Measurements from ENCODE around the gene UMPS. TPM values are rescaled to one million over a fixed set of nuclear protein-coding genes. Genes with fewer than 3 reads are reported as not detected.

Gene UMPS
- total RNA-seq, result 23.5 and 32.1 TPM in 2 replicates
- long read RNA-seq, full-length matches to known transcripts, result 247 of 259 reads
- long read RNA-seq, partial matches to known transcripts, result 6 of 259 reads
- long read RNA-seq, other reads (novel, unspliced or antisense), result 6 of 259 reads

DNA sequence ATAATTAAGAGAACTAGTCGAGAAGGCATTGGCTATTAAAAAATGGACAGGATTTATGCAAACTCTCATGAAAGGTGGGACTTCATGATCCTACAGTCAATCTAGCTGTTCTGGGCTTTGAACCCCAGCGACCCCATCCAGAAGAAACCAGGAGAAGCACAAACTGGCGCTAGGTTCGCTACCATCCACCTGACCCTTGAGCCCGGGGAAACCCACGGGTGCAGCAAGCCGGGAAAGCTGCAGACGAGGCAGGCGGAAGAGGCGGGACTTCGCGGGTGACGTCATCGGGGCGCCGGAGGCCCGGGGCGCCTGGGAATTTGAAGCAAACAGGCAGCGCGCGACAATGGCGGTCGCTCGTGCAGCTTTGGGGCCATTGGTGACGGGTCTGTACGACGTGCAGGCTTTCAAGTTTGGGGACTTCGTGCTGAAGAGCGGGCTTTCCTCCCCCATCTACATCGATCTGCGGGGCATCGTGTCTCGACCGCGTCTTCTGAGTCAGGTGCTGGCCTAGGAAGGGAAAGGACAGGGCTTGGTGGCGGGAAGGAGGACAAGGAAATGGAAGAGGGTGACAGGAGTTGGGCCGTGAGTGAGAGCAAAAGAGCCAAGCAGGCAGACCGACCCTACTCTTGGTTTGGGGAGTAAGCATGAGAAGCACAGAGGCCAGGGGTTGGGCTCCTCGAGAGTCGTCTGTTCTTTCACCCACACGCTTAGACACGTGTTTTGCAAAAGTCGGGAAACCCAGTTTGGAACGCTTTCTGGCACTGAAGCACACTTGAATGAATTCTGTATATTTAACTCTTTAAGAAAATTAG, at the start of gene UMPS:
TSS of gene UMPS (plus strand) at position 324 of the 812 bp plus-strand sequence. CDS start at position 344, 20 bp downstream.
- Mint-ChIP-seq H3K4me1 (ENCODE audit: unreplicated experiment) (peaks cover 29% of the 10 kb centered on the region), H3K4me3 (ENCODE audit: unreplicated experiment) (peak within 1 kb of the TSS; percentile 100), H3K27me3 (ENCODE audit: unreplicated experiment) (peaks cover 2% of the 10 kb centered on the region), H3K36me3 (ENCODE audit: unreplicated experiment) (peaks cover 2% of the 10 kb centered on the region), H3K9me3 (ENCODE audit: unreplicated experiment) (no peaks in the 10 kb centered on the region), H3K27ac (ENCODE audit: unreplicated experiment) (peak within 1 kb of the TSS; percentile 98)
- DNase-seq (ENCODE audit: extremely low spot score, unreplicated experiment), result peak; percentile 95
- TF ChIP-seq, protein P1, sequence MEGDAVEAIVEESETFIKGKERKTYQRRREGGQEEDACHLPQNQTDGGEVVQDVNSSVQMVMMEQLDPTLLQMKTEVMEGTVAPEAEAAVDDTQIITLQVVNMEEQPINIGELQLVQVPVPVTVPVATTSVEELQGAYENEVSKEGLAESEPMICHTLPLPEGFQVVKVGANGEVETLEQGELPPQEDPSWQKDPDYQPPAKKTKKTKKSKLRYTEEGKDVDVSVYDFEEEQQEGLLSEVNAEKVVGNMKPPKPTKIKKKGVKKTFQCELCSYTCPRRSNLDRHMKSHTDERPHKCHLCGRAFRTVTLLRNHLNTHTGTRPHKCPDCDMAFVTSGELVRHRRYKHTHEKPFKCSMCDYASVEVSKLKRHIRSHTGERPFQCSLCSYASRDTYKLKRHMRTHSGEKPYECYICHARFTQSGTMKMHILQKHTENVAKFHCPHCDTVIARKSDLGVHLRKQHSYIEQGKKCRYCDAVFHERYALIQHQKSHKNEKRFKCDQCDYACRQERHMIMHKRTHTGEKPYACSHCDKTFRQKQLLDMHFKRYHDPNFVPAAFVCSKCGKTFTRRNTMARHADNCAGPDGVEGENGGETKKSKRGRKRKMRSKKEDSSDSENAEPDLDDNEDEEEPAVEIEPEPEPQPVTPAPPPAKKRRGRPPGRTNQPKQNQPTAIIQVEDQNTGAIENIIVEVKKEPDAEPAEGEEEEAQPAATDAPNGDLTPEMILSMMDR (IDR thresholded peaks at IDR 0.05), result no peak

DNA sequence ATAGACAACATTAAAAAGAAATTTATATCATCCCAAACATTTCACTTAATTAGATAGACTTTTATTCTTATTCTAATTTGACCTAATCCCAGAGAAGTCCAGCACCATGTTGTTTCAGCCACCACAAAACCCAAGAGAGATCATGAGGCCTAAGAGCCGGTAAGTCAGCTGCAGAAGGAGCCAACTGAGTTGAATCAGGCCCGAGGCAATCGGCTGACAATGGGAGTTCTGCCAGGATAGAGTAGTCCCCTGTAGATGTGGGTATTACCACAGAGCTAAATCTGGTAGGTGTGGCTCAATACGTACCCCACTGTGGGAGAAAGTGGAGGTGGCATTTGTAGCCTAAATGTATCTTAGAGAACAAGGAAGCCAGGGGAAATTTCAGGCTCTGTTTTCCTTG, 49.7 kb upstream of the UMPS start:
- DNase-seq (ENCODE audit: extremely low spot score, unreplicated experiment), result no peak
- no peaks in the 10 kb centered on the region for H3K9me3 Mint-ChIP-seq (ENCODE audit: unreplicated experiment)
- no peaks in the 10 kb centered on the region for H3K27me3 Mint-ChIP-seq (ENCODE audit: unreplicated experiment)
- TF ChIP-seq, protein P1 (IDR thresholded peaks at IDR 0.05), result no peak
- peaks cover 2% of the 10 kb centered on the region for H3K36me3 Mint-ChIP-seq (ENCODE audit: unreplicated experiment)
- H3K4me3 Mint-ChIP-seq (ENCODE audit: unreplicated experiment), result no peak overlapping the region
- peaks cover 12% of the 10 kb centered on the region for H3K4me1 Mint-ChIP-seq (ENCODE audit: unreplicated experiment)
- no peak overlapping the region for H3K27ac Mint-ChIP-seq (ENCODE audit: unreplicated experiment)

DNA sequence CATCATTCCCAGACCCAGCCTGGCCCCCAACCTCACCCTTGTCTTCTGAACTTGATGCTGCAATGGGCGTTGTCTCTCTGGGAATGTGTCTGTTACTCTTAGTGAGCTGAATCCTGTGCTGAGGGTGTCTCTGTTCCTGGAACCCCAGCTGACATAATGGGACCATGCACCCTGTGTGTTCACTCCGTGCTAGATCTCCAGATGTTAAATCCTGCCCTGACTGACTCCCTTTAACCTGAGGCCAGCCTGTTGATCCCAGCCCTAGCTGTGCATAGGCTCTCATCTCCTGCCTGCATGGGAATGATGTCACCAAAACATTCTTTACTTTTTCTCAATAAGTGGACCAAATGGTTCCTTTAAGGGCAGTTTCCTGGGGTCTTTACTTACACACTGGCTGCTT, 48.0 kb upstream of the UMPS start:
- TF ChIP-seq, protein P1 (IDR thresholded peaks at IDR 0.05), result no peak
- Mint-ChIP-seq H3K9me3 (ENCODE audit: unreplicated experiment) (no peaks in the 10 kb centered on the region), H3K4me3 (ENCODE audit: unreplicated experiment) (no peak overlapping the region), H3K27me3 (ENCODE audit: unreplicated experiment) (no peaks in the 10 kb centered on the region), H3K36me3 (ENCODE audit: unreplicated experiment) (no peaks in the 10 kb centered on the region), H3K4me1 (ENCODE audit: unreplicated experiment) (peaks cover 20% of the 10 kb centered on the region), H3K27ac (ENCODE audit: unreplicated experiment) (no peak overlapping the region)
- no peak for DNase-seq (ENCODE audit: extremely low spot score, unreplicated experiment)

DNA sequence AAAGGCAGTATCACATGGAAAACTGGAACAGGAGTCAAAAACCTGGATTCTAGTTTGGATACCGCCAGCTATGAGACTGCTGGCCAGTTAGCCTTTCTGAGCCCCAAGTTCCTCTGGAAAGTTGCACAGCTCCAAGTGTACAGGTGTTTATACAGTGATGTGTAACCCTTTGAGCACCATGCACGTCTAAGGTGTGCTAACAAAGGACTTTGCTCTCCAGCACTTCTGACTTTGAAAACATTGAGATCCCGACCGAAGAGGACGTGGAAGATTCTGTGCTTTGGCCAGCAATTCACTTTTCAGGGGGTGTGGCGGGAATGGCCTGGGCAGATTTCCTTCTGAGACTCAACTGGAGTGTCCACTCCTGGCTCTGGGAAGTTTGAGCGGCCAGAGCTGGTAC, 45.8 kb upstream of the UMPS start:
- TF ChIP-seq, protein P1 (IDR thresholded peaks at IDR 0.05), result no peak
- Mint-ChIP-seq H3K4me3 (ENCODE audit: unreplicated experiment) (no peak overlapping the region), H3K9me3 (ENCODE audit: unreplicated experiment) (no peaks in the 10 kb centered on the region), H3K27ac (ENCODE audit: unreplicated experiment) (no peak overlapping the region), H3K27me3 (ENCODE audit: unreplicated experiment) (no peaks in the 10 kb centered on the region), H3K4me1 (ENCODE audit: unreplicated experiment) (peaks cover 24% of the 10 kb centered on the region), H3K36me3 (ENCODE audit: unreplicated experiment) (no peaks in the 10 kb centered on the region)
- no peak for DNase-seq (ENCODE audit: extremely low spot score, unreplicated experiment)

DNA sequence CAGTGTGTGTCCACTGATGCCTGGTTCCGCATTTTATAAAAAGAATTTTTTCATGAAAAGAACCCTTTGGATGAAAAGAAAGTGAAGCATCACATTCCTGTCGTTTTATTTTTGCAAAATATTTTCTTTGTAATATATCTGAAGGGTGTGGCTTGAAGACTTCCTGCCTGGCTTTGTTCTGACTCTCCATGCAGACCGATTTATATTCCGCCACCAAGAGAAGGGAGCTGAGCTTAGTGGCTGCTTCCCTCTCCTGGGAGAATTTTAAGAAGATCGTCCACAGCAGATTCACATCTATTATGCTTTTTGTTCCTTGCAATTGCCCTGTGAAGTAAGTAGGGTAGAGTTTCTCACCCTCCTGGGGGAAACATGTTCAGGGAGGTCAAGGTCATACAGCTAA, 45.2 kb upstream of the UMPS start:
- TF ChIP-seq, protein P1 (IDR thresholded peaks at IDR 0.05), result peak; percentile 10
- Mint-ChIP-seq H3K9me3 (ENCODE audit: unreplicated experiment) (no peaks in the 10 kb centered on the region), H3K4me1 (ENCODE audit: unreplicated experiment) (peaks cover 24% of the 10 kb centered on the region), H3K27me3 (ENCODE audit: unreplicated experiment) (no peaks in the 10 kb centered on the region), H3K36me3 (ENCODE audit: unreplicated experiment) (no peaks in the 10 kb centered on the region), H3K4me3 (ENCODE audit: unreplicated experiment) (peak overlapping the region; percentile 14), H3K27ac (ENCODE audit: unreplicated experiment) (peak overlapping the region; percentile 69)
- DNase-seq (ENCODE audit: extremely low spot score, unreplicated experiment), result no peak

Data from osteocyte (in vitro differentiated cells).